ENCODE results near the gene GDI1. TPM values are rescaled to one million over a fixed set of nuclear protein-coding genes. Genes with fewer than 3 reads are reported as not detected.

GDI1 gene
- total and polyA plus RNA-seq, 9 of the 15 experiments (the other 6 are each of a cell fraction or from before 2014, with no cell fraction given), result 0.97 to 82.6 (median 37.5) TPM

- CTCF ChIA-PET (ENCODE audit: low intra/inter-chr PET ratio), result no interaction called here
- Histone ChIP-seq H3K9ac (ENCODE audit: insufficient read depth in 1 of 2, low read depth in 2 of 2, low read length in 2 of 2) (peak overlapping the region; percentile 85 to 96; a peak in 2 of 4 replicates), H3K4me2 (ENCODE audit: insufficient read depth, low read length) (no peak overlapping the region), H3K4me3 (no peak overlapping the region), H3K36me3 (ENCODE audit: control insufficient read depth, insufficient read depth, low read length) (peaks cover 45% of the 10 kb centered on the region), H3K27ac (ENCODE audit: extremely low read depth, low read depth, low read length) (no peak overlapping the region), H4K20me1 (replicated peaks; ENCODE audit: control insufficient read depth, insufficient read depth, low read length) (peaks cover 7% of the 10 kb centered on the region; the same call in 1 of the 2 replicates), H3K9me1 (ENCODE audit: control insufficient read depth, insufficient read depth, low read length) (no peaks in the 10 kb centered on the region), H2AFZ (ENCODE audit: low read depth, low read length) (no peak overlapping the region), H3K79me2 (ENCODE audit: control insufficient read depth, insufficient read depth, low read length) (peaks cover 67% of the 10 kb centered on the region), H3K4me1 (replicated peaks in 1 of 2; ENCODE audit: control insufficient read depth in 2 of 2, insufficient read depth in 2 of 2, low read length in 2 of 2) (peaks cover 39 to 80% of the 10 kb centered on the region in 2 experiments), H3K27me3 (ENCODE audit: control insufficient read depth in 2 of 2, insufficient read depth in 2 of 2, low read length in 2 of 2) (no peaks in the 10 kb centered on the region), H3K9me3 (replicated peaks; ENCODE audit: control insufficient read depth, insufficient read depth, low read depth, low read length) (no peaks in the 10 kb centered on the region)
- no TSS peak for BruUV-seq (replicated peaks)
- TF ChIP-seq CHD2 (IDR thresholded peaks at IDR 0.05; ENCODE audit: low read depth, low read length) (no peak), RBFOX2 (IDR thresholded peaks at IDR 0.05; ENCODE audit: low read depth, low read length) (peak; percentile 22; the same call in 1 of the 2 replicates), RNF2 (IDR thresholded peaks at IDR 0.05) (no peak), TCF7L2 (IDR thresholded peaks at IDR 0.05; ENCODE audit: low read depth, low read length) (no peak)
- no peak for DNase-seq (ENCODE audit: extremely low read depth in 1 of 4, low spot score in 3 of 4)
- WGBS (ENCODE audit: insufficient coverage, low coverage, missing lambda C conversion rate), result 69% methylated on average over 14 of the region's 20 CpGs
- POLR2A ChIA-PET, result interaction anchor here (0.6 to 1.6 kb wide), 5 partner anchors 29 to 592 kb away, joined by 3 to 6 read pairs (median 4); no protein-coding TSS in a partner anchor
- ATAC-seq, result no peak
- intact Hi-C loops (cut with micrococcal nuclease), result loop anchor here (5.0 kb wide), 1 partner anchor 91 kb away; the partner anchor contains the start of gene RPL10
- no peak for FAIRE-seq
- in situ Hi-C loops (cut with MboI), result no loop called here
These were observed 51.6 kb downstream of the GDI1 start for GRCh38 chrX:154488336-154489075.

- FAIRE-seq, result no peak
- Histone ChIP-seq H3K36me3 (ENCODE audit: control insufficient read depth, insufficient read depth, low read length) (peaks cover 39% of the 10 kb centered on the region), H3K4me1 (replicated peaks in 1 of 2; ENCODE audit: control insufficient read depth in 2 of 2, insufficient read depth in 2 of 2, low read length in 2 of 2) (peaks cover 35 to 77% of the 10 kb centered on the region in 2 experiments), H2AFZ (ENCODE audit: low read depth, low read length) (no peak overlapping the region), H3K9ac (ENCODE audit: insufficient read depth in 1 of 2, low read depth in 2 of 2, low read length in 2 of 2) (peak overlapping the region; percentile 85 to 96; a peak in 3 of 4 replicates), H3K9me1 (ENCODE audit: control insufficient read depth, insufficient read depth, low read length) (no peaks in the 10 kb centered on the region), H4K20me1 (replicated peaks; ENCODE audit: control insufficient read depth, insufficient read depth, low read length) (peaks cover 7% of the 10 kb centered on the region; the same call in 1 of the 2 replicates), H3K4me2 (ENCODE audit: insufficient read depth, low read length) (peak overlapping the region; percentile 93), H3K4me3 (peak overlapping the region; percentile 72; the same call in 1 of the 2 replicates), H3K9me3 (replicated peaks; ENCODE audit: control insufficient read depth, insufficient read depth, low read depth, low read length) (no peaks in the 10 kb centered on the region), H3K79me2 (ENCODE audit: control insufficient read depth, insufficient read depth, low read length) (peaks cover 60% of the 10 kb centered on the region), H3K27ac (ENCODE audit: extremely low read depth, low read depth, low read length) (peak overlapping the region; percentile 87), H3K27me3 (ENCODE audit: control insufficient read depth in 2 of 2, insufficient read depth in 2 of 2, low read length in 2 of 2) (no peaks in the 10 kb centered on the region)
- no peak for ATAC-seq
- WGBS (ENCODE audit: insufficient coverage, low coverage, missing lambda C conversion rate), result 62% methylated on average over 4 of the region's 4 CpGs
- intact Hi-C loops (cut with micrococcal nuclease) (loop anchor here (5.0 kb wide), 1 partner anchor 92 kb away; the partner anchor contains the start of gene RPL10), in situ Hi-C loops (cut with MboI) (no loop called here)
- no peak for TF ChIP-seq ZNF165 (CRISPR knock-in tag; IDR thresholded peaks at IDR 0.05; ENCODE audit: borderline replicate concordance)
- TF ChIP-seq PCBP1 (IDR thresholded peaks at IDR 0.05; ENCODE audit: low read depth, low read length, poor library complexity, severe bottlenecking), result no peak
- TF ChIP-seq TCF7 (IDR thresholded peaks at IDR 0.05; ENCODE audit: borderline replicate concordance), result no peak
- no peak for TF ChIP-seq ZBTB7A (IDR thresholded peaks at IDR 0.05; ENCODE audit: borderline replicate concordance, control insufficient read depth, low read depth, low read length)
- BruUV-seq (replicated peaks), result no TSS peak
- DNase-seq (ENCODE audit: extremely low read depth in 1 of 4, low spot score in 3 of 4), result no peak
- ChIA-PET POLR2A (interaction anchor here (0.7 to 1.5 kb wide), 3 partner anchors 8 to 51 kb away, joined by 3 to 5 read pairs (median 4); no protein-coding TSS in a partner anchor), CTCF (ENCODE audit: low intra/inter-chr PET ratio) (no interaction called here)
These were observed 52.2 kb downstream of the GDI1 start for GRCh38 chrX:154489182-154489581.
